K562 (cell line): ENCODE data around the gene CUX1. TPM values are rescaled to one million over a fixed set of nuclear protein-coding genes. Genes with fewer than 3 reads are reported as not detected.
A peak's percentile ranks its signal among the peaks of the same experiment; 100 is the strongest.

ENCODE experiments used
- ATAC-seq: fragments of 200-7000 bp; cut with Tn5 transposase; 3 replicates; pipeline ENCODE4 v1.9.1; 2020; ENCODE audit warnings: moderate library complexity
- BruUV-seq: library from RNA; stranded (reverse); fragments of 400-500 nt; replicated peaks from 2 replicates; lab custom pipeline; 2021; lab: Mats Ljungman, UMichigan
- CTCF ChIA-PET: fragments of 300-600 bp; formaldehyde crosslinking; extraction: SDS; loops from one replicate; lab custom pipeline; 2021; ENCODE audit warnings: low intra/inter-chr PET ratio; lab: Yijun Ruan, JAX
- POLR2A ChIA-PET: fragments of 300-600, 350-650 bp; sonication (Branson Sonifier 250); formaldehyde crosslinking; extraction: SDS; loops from one replicate; lab custom pipeline; 2021; ENCODE audit warnings: antibody characterized with exemption, inconsistent platforms; lab: Yijun Ruan, JAX
- DNase-seq, 4 experiments: peaks; one replicate each; pipeline versions ENCODE4 v3.0.0 to v3.0.0-alpha.2; 2011 to 2018; ENCODE audit warnings: low spot score in 3 of 4, mixed read lengths in 3 of 4; ENCODE audit errors: extremely low read depth in 1 of 4
- FAIRE-seq: peaks from 2 replicates; lab custom pipeline; 2011; peaks lifted over from hg19 to GRCh38; lab: Jason Lieb, UNC
- H2AFZ ChIP-seq: 2 replicates; pipeline ENCODE4 v1.6.0; 2011; ENCODE audit warnings: low read depth, low read length, control low read depth, inconsistent platforms
- H3K27ac ChIP-seq: fragments of 200-600 bp; 3 replicates; pipeline ENCODE4 v1.8.0; 2011; ENCODE audit warnings: low read depth, mild to moderate bottlenecking, control low read depth, inconsistent platforms, low read length, moderate library complexity, mixed read lengths; ENCODE audit errors: extremely low read depth
- H3K27me3 ChIP-seq, 2 experiments: fragments of 300-600 bp in 1 of 2; 2 replicates in 1 of 2; 3 replicates in 1 of 2; pipeline versions ENCODE4 v1.6.0 to v1.8.0; 2011; ENCODE audit warnings: inconsistent platforms in 2 of 2, low read length in 2 of 2, mild to moderate bottlenecking in 1 of 2, mixed read lengths in 1 of 2, moderate library complexity in 1 of 2; ENCODE audit not compliant: control insufficient read depth in 2 of 2, insufficient read depth in 2 of 2
- H3K36me3 ChIP-seq: fragments of 300-600 bp; 3 replicates; pipeline ENCODE4 v1.8.0; 2011; ENCODE audit warnings: mild to moderate bottlenecking, low read length, inconsistent platforms; ENCODE audit not compliant: control insufficient read depth, insufficient read depth
- H3K4me1 ChIP-seq, 2 experiments: fragments of 200-600 bp in 1 of 2; replicated peaks in 1 of 2; 2 replicates in 1 of 2; 3 replicates in 1 of 2; pipeline versions ENCODE4 v1.5.1 to v1.8.0; 2011; ENCODE audit warnings: inconsistent platforms in 2 of 2, low read length in 2 of 2, mild to moderate bottlenecking in 1 of 2, mixed read lengths in 1 of 2, moderate library complexity in 1 of 2; ENCODE audit not compliant: control insufficient read depth in 2 of 2, insufficient read depth in 2 of 2
- H3K4me2 ChIP-seq: 2 replicates; pipeline ENCODE4 v1.6.1; 2011; ENCODE audit warnings: low read length, control low read depth, inconsistent platforms, mixed read lengths; ENCODE audit not compliant: insufficient read depth
- H3K4me3 ChIP-seq: fragments of 200-600 bp; sonication (generic), shearing (Covaris generic); 2 replicates; pipeline ENCODE4 v1.5.1; 2016; ENCODE audit warnings: control low read depth, inconsistent platforms
- H3K79me2 ChIP-seq: fragments of 200-600 bp; 3 replicates; pipeline ENCODE4 v1.8.0; 2011; ENCODE audit warnings: low read length, inconsistent platforms; ENCODE audit not compliant: control insufficient read depth, insufficient read depth
- H3K9ac ChIP-seq, 2 experiments: 2 replicates each; pipeline versions ENCODE4 v1.6.0 to v1.6.1; 2011; ENCODE audit warnings: low read depth in 2 of 2, low read length in 2 of 2, control low read depth in 1 of 2, inconsistent platforms in 1 of 2, mild to moderate bottlenecking in 1 of 2, mixed read lengths in 1 of 2; ENCODE audit not compliant: insufficient read depth in 1 of 2
- H3K9me1 ChIP-seq: one replicate; pipeline ENCODE4 v1.6.0; 2011; ENCODE audit warnings: inconsistent platforms, mild to moderate bottlenecking, low read length, moderate library complexity; ENCODE audit not compliant: control insufficient read depth, insufficient read depth
- H3K9me3 ChIP-seq: replicated peaks from 2 replicates; pipeline ENCODE4 v1.5.1; 2011; ENCODE audit warnings: low read depth, low read length, inconsistent platforms; ENCODE audit not compliant: control insufficient read depth, insufficient read depth
- H4K20me1 ChIP-seq: replicated peaks from 2 replicates; pipeline ENCODE4 v1.6.1; 2011; ENCODE audit warnings: low read length, inconsistent platforms, mixed read lengths; ENCODE audit not compliant: control insufficient read depth, insufficient read depth
- ETV5 ChIP-seq: sonication (generic); formaldehyde crosslinking; IDR thresholded peaks from 2 replicates; pipeline ENCODE4 v1.4.0; 2020; ENCODE audit warnings: low read depth, mild to moderate bottlenecking, missing genetic modification reagents
- GTF2A2 ChIP-seq: IDR thresholded peaks from 2 replicates; pipeline ENCODE4 v1.6.1; 2016; ENCODE audit warnings: mild to moderate bottlenecking, missing genetic modification characterization, missing compliant biosample characterization
- HDAC8 ChIP-seq: fragments of 450-650 bp; IDR thresholded peaks from 2 replicates; pipeline ENCODE4 v1.6.1; 2016; ENCODE audit warnings: mild to moderate bottlenecking, missing genetic modification characterization, moderate library complexity, missing compliant biosample characterization
- MAFG ChIP-seq: fragments of 450-650 bp; conservative IDR thresholded peaks from 2 replicates; pipeline ENCODE4 v1.6.1; 2016; ENCODE audit warnings: missing genetic modification characterization, missing compliant biosample characterization
- NEUROD1 ChIP-seq: fragments of 150-350 bp; IDR thresholded peaks from 2 replicates; pipeline ENCODE4 v1.6.1; 2014; ENCODE audit warnings: borderline replicate concordance, low read length, low read depth; ENCODE audit not compliant: partially characterized antibody
- NONO ChIP-seq, 2 experiments: fragments of 200-400 bp in 1 of 2; fragments of 450-650 bp in 1 of 2; formaldehyde crosslinking in 1 of 2; IDR thresholded peaks; 2 replicates each; pipeline ENCODE4 v1.6.1; 2017; ENCODE audit warnings: low read depth in 2 of 2, mild to moderate bottlenecking in 2 of 2, moderate library complexity in 2 of 2, low read length in 1 of 2
- NUFIP1 ChIP-seq: fragments of 450-650 bp; IDR thresholded peaks from 2 replicates; pipeline ENCODE4 v1.6.1; 2018; ENCODE audit not compliant: partially characterized antibody
- PHTF2 ChIP-seq: fragments of 250-450 bp; sonication (Bioruptor Pico); IDR thresholded peaks from 2 replicates; pipeline ENCODE4 v1.5.0; 2021; ENCODE audit warnings: mild to moderate bottlenecking
- SRSF3 ChIP-seq: fragments of 200-400 bp; formaldehyde crosslinking; IDR thresholded peaks from 2 replicates; pipeline ENCODE4 v1.6.1; 2016; ENCODE audit warnings: mild to moderate bottlenecking, low read length, moderate library complexity; ENCODE audit not compliant: insufficient read depth
- ZNF121 ChIP-seq: sonication (generic); formaldehyde crosslinking; conservative IDR thresholded peaks from 2 replicates; pipeline ENCODE4 v1.8.0; 2022; ENCODE audit warnings: missing genetic modification reagents
- WGBS: fragments of 100-300 bp; shearing (Covaris generic); methylation state at CpG from one replicate; pipeline ENCODE4 v1.1.6; 2016; ENCODE audit warnings: low coverage, mixed read lengths; ENCODE audit not compliant: insufficient coverage; ENCODE audit errors: missing lambda C conversion rate; 5-methylcytosine and 5-hydroxymethylcytosine counted together
- in situ Hi-C: fragments of 300-500 bp; cut with MboI; formaldehyde crosslinking; loops from 4 replicates; pipeline ENCODE4 v1.15.0; 2018; ENCODE audit warnings: inconsistent platforms, mixed read lengths
- intact Hi-C: fragments of 100-400 bp; cut with micrococcal nuclease; formaldehyde crosslinking; loops from 2 replicates; pipeline ENCODE4 v1.14.2; 2022
- polyA plus RNA-seq, 8 experiments: library from polyadenylated mRNA; depleted of rRNA in 4 of 8; stranded (reverse) in 5 of 8; unstranded in 3 of 8; fragments of >200 nt; fragmentation: Nextera tagmentation in 2 of 8; fragmentation: Illumina TruSeq in 1 of 8; extraction: Ambion mirVana in 2 of 8; extraction: Trizol in 1 of 8; gene quantifications; 2 replicates each; pipeline versions ENCODE4 v1.2.1 to v1.2.3, GENCODE V29; 2011 to 2014; ENCODE audit warnings: inconsistent platforms in 1 of 8, missing spikeins in 1 of 8
- total RNA-seq, 7 experiments: library from RNA; depleted of rRNA in 6 of 7; stranded (reverse); fragments of >200 nt in 6 of 7; fragmentation: Illumina TruSeq in 2 of 7; extraction: Trizol in 2 of 7; gene quantifications; 2 replicates each; pipeline versions ENCODE4 v1.2.1 to v1.2.3, GENCODE V29; 2011 to 2021; ENCODE audit warnings: low replicate concordance in 1 of 7
- TF ChIP-seq, protein P1 (sequence below): fragments of 450-650 bp; IDR thresholded peaks from 2 replicates; pipeline ENCODE4 v1.6.1; 2016; ENCODE audit warnings: low read depth, mild to moderate bottlenecking, moderate library complexity
- TF ChIP-seq, protein P2 (sequence below): sonication (generic); formaldehyde crosslinking; IDR thresholded peaks from 2 replicates; pipeline ENCODE4 v1.8.0; 2022; ENCODE audit warnings: missing genetic modification reagents, mild to moderate bottlenecking, borderline replicate concordance
- TF ChIP-seq, protein P3 (sequence below), 2 experiments: fragments of 450-650 bp; IDR thresholded peaks; 2 replicates each; pipeline ENCODE4 v1.6.1; 2016
- TF ChIP-seq, protein P4 (sequence below): fragments of 450-650 bp; IDR thresholded peaks from 2 replicates; pipeline ENCODE4 v1.6.1; 2017; ENCODE audit warnings: antibody characterized with exemption

Gene CUX1
- total and polyA plus RNA-seq, 9 of the 15 experiments (the other 6 are each of a cell fraction or from before 2014, with no cell fraction given): 3.6 to 55.3 (median 25.2) TPM

DNA sequence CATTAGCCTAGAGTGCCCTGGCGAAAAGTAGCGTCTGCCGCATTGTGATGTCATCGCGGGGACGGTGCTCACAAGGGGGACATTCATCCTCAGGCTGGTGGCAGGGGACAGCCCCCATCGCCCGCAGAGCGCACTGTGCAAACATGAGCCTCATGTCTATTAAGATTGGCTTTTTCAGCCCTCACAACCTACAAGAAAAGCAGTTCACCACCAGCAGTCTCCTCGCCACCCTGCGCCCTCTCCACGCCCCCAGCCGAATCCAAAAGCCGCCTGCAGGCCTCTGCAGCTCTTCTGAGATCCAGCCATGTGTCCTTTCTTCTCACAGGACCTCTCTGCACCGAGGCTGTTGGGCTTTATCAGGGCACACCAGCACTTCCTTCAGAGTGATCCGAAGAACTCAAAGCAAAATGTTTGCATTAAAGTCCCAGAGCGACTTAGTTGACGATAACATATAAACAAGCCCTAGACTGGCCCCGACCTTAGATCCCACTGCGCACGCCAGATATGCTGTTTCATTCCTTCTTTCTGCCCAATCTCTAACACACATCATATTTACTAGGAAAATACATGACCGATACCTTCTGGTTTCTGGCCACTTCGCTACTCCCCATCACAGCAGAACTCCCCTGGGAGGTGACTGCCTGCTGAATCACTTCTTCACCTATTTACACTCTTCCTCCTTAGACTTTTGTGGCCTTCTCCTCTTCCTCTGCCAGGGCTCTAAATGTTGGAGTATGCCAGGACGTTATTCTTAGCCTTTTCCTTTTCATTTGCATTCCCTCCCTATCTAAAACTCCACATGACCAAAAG, 263.2 kb downstream of the CUX1 start:
- Histone ChIP-seq H3K9me3 (peaks cover 7% of the 10 kb centered on the region), H3K9ac (peak overlapping the region; percentile 72 to 76), H3K27me3 (no peaks in the 10 kb centered on the region), H3K4me2 (peak overlapping the region; percentile 78), H3K36me3 (peaks cover 14% of the 10 kb centered on the region), H3K27ac (peak overlapping the region; percentile 96), H3K4me3 (peak overlapping the region; percentile 7; the same call in 1 of the 2 replicates), H3K79me2 (peaks cover 8% of the 10 kb centered on the region; the same call in 2 of the 3 replicates), H2AFZ (peak overlapping the region; percentile 71), H4K20me1 (no peaks in the 10 kb centered on the region; the same call in 1 of the 2 replicates), H3K4me1 (peaks cover 29 to 35% of the 10 kb centered on the region in 2 experiments; a peak in 4 of 5 replicates), H3K9me1 (no peaks in the 10 kb centered on the region)
- in situ Hi-C loops: no loop called here
- BruUV-seq: no TSS peak
- intact Hi-C loops: loop anchor here (5.0 kb wide), 2 partner anchors 178 to 263 kb away; partner anchors contain the start of gene CUX1
- ChIA-PET CTCF (no interaction called here), POLR2A (interaction anchor here (0.6 to 2.2 kb wide), 2 partner anchors 9 to 29 kb away, joined by 3 to 8 read pairs; no protein-coding TSS in a partner anchor)
- FAIRE-seq (peak; percentile 97), ATAC-seq (peak; percentile 93), DNase-seq (peak; percentile 79 to 97 (median 85))
- WGBS: 5% methylated on average over 24 of the region's 24 CpGs
- TF ChIP-seq, protein P1, sequence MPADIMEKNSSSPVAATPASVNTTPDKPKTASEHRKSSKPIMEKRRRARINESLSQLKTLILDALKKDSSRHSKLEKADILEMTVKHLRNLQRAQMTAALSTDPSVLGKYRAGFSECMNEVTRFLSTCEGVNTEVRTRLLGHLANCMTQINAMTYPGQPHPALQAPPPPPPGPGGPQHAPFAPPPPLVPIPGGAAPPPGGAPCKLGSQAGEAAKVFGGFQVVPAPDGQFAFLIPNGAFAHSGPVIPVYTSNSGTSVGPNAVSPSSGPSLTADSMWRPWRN: peak; percentile 78
- no peak for TF ChIP-seq SRSF3
- peak; percentile 62 for TF ChIP-seq NEUROD1
- no peak for TF ChIP-seq NUFIP1
- TF ChIP-seq ZNF121 (CRISPR knock-in tag): 0 out of 2 replicates have a peak, but pooled peaks have one; percentile 20
- TF ChIP-seq GTF2A2 (tag): no peak
- TF ChIP-seq, protein P2, sequence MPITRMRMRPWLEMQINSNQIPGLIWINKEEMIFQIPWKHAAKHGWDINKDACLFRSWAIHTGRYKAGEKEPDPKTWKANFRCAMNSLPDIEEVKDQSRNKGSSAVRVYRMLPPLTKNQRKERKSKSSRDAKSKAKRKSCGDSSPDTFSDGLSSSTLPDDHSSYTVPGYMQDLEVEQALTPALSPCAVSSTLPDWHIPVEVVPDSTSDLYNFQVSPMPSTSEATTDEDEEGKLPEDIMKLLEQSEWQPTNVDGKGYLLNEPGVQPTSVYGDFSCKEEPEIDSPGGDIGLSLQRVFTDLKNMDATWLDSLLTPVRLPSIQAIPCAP (CRISPR knock-in tag): no peak; the same call in 1 of the 2 replicates
- no peak for TF ChIP-seq NONO (IDR thresholded peaks at IDR 0.05; ENCODE audit: low read depth in 2 of 2, low read length in 1 of 2)
- peak; percentile 89; the same call in 1 of the 2 replicates for TF ChIP-seq ETV5 (CRISPR knock-in tag)
- TF ChIP-seq MAFG (tag): peak; percentile 64
- TF ChIP-seq, protein P3, sequence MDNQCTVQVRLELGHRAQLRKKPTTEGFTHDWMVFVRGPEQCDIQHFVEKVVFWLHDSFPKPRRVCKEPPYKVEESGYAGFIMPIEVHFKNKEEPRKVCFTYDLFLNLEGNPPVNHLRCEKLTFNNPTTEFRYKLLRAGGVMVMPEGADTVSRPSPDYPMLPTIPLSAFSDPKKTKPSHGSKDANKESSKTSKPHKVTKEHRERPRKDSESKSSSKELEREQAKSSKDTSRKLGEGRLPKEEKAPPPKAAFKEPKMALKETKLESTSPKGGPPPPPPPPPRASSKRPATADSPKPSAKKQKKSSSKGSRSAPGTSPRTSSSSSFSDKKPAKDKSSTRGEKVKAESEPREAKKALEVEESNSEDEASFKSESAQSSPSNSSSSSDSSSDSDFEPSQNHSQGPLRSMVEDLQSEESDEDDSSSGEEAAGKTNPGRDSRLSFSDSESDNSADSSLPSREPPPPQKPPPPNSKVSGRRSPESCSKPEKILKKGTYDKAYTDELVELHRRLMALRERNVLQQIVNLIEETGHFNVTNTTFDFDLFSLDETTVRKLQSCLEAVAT (IDR thresholded peaks at IDR 0.05): peak; percentile 60 to 69
- no peak for TF ChIP-seq PHTF2 (CRISPR knock-in tag)
- TF ChIP-seq, protein P4, sequence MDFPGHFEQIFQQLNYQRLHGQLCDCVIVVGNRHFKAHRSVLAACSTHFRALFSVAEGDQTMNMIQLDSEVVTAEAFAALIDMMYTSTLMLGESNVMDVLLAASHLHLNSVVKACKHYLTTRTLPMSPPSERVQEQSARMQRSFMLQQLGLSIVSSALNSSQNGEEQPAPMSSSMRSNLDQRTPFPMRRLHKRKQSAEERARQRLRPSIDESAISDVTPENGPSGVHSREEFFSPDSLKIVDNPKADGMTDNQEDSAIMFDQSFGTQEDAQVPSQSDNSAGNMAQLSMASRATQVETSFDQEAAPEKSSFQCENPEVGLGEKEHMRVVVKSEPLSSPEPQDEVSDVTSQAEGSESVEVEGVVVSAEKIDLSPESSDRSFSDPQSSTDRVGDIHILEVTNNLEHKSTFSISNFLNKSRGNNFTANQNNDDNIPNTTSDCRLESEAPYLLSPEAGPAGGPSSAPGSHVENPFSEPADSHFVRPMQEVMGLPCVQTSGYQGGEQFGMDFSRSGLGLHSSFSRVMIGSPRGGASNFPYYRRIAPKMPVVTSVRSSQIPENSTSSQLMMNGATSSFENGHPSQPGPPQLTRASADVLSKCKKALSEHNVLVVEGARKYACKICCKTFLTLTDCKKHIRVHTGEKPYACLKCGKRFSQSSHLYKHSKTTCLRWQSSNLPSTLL: peak; percentile 72; the same call in 1 of the 2 replicates
- no peak for TF ChIP-seq HDAC8 (tag)
